Esophagus muscularis mucosa (tissue), 3 donors: ENCODE data around the gene PARP8.

Experiments used
- POLR2AphosphoS5 ChIP-seq, 2 donors: sonication (generic); formaldehyde crosslinking; IDR thresholded peaks; one replicate each; pipeline ENCODE4 v1.6.1; 2017; ENCODE audit warnings: antibody characterized with exemption in 2 of 2
- TF ChIP-seq, protein P1 (sequence below), 3 experiments: fragments of 200-600 bp in 2 of 3; fragments of 450-650 bp in 1 of 3; sonication (generic) in 2 of 3; IDR thresholded peaks; one replicate each; pipeline ENCODE4 v1.5.1; 2017 to 2019; ENCODE audit warnings: antibody characterized with exemption in 3 of 3, mild to moderate bottlenecking in 2 of 3, moderate library complexity in 1 of 3

DNA sequence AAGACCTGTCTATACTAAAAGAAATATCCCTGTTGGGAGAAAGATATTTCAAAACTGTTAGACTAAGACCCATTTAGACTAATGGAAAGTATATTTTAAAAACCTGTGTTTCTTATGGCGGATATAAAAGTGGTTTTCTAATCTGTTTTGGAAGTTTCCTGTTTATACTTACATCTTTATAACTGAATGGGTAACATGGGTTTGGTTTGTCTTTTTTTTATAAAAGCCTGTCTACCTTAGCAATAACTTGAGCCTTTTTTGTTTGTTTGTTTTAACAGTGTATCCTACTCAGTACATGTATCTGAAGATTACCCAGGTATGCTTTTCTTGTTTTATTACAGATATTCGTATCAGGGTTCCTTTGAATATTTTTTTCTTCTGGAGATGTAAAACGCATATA lies 83.4 kb downstream of the PARP8 start:
- no peak for TF ChIP-seq POLR2AphosphoS5 (IDR thresholded peaks at IDR 0.05)
- TF ChIP-seq, protein P1, sequence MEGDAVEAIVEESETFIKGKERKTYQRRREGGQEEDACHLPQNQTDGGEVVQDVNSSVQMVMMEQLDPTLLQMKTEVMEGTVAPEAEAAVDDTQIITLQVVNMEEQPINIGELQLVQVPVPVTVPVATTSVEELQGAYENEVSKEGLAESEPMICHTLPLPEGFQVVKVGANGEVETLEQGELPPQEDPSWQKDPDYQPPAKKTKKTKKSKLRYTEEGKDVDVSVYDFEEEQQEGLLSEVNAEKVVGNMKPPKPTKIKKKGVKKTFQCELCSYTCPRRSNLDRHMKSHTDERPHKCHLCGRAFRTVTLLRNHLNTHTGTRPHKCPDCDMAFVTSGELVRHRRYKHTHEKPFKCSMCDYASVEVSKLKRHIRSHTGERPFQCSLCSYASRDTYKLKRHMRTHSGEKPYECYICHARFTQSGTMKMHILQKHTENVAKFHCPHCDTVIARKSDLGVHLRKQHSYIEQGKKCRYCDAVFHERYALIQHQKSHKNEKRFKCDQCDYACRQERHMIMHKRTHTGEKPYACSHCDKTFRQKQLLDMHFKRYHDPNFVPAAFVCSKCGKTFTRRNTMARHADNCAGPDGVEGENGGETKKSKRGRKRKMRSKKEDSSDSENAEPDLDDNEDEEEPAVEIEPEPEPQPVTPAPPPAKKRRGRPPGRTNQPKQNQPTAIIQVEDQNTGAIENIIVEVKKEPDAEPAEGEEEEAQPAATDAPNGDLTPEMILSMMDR (IDR thresholded peaks at IDR 0.05), result no peak
